Measurements from ENCODE around the gene FSD1L. TPM values are rescaled to one million over a fixed set of nuclear protein-coding genes. Genes with fewer than 3 reads are reported as not detected.

FSD1L gene
- total RNA-seq, 2 experiments from 2014 or later = 2.4 to 3.0 TPM

GRCh38 chr9:105437704-105438103 lies 10.1 kb upstream of the FSD1L start:
- Mint-ChIP-seq H3K4me1 (no peaks in the 10 kb centered on the region), H3K27ac (no peak overlapping the region), H3K27me3 (no peaks in the 10 kb centered on the region), H3K9me3 (ENCODE audit: low read depth) (no peaks in the 10 kb centered on the region), H3K4me3 (no peak overlapping the region), H3K36me3 (ENCODE audit: low read depth) (no peaks in the 10 kb centered on the region)
- intact Hi-C loops (cut with DNase I, micrococcal nuclease) = no loop called here
- DNase-seq (no peak), ATAC-seq (peak; percentile 49)
- CTCF ChIA-PET = no interaction called here
- POLR2A ChIA-PET = no interaction called here

- intact Hi-C loops (cut with DNase I, micrococcal nuclease) = no loop called here
- ChIA-PET CTCF (interaction anchor here (1.2 kb wide), 1 partner anchor 23 kb away, joined by 3 read pairs; no protein-coding TSS in a partner anchor), POLR2A (no interaction called here)
Measured at GRCh38 chr9:105438141-105438806, 9.6 kb upstream of the FSD1L start.

DNA sequence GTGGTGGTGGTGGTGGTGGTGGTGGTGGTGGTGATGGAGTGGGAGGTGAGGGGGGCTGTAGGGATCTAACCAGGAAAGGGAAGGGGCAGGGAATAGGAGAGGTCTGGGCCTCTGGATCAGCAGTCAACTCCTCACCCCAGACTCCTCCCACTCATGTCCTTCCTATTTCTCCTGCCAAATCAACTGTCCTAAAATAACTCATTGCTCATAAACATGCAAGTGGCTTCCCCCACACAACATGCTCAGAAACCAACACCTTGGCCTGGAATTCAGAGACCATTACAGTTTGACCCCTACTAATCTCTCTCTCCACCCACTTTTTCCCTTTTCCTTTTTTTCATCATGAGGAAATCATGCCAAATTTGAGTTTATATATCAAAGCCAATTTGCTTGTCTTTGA lies 8.4 kb upstream of the FSD1L start:
- Mint-ChIP-seq H3K4me1 (no peaks in the 10 kb centered on the region), H3K36me3 (ENCODE audit: low read depth) (no peaks in the 10 kb centered on the region), H3K27me3 (no peaks in the 10 kb centered on the region), H3K9me3 (ENCODE audit: low read depth) (no peaks in the 10 kb centered on the region), H3K4me3 (no peak overlapping the region), H3K27ac (no peak overlapping the region)
- ATAC-seq (no peak), DNase-seq (no peak)
- intact Hi-C loops (cut with DNase I, micrococcal nuclease) = no loop called here
- POLR2A ChIA-PET = no interaction called here
- CTCF ChIA-PET = interaction anchor here (1.2 kb wide), 1 partner anchor 24 kb away, joined by 3 read pairs; no protein-coding TSS in a partner anchor

More at GRCh38 chr9:105438141-105438806, 9.6 kb upstream of the FSD1L start:
- no peak for ATAC-seq
- H3K27me3 Mint-ChIP-seq = no peaks in the 10 kb centered on the region
- H3K4me1 Mint-ChIP-seq = no peaks in the 10 kb centered on the region
- H3K27ac Mint-ChIP-seq = no peak overlapping the region
- no peaks in the 10 kb centered on the region for H3K36me3 Mint-ChIP-seq (ENCODE audit: low read depth)
- DNase-seq = no peak
- H3K9me3 Mint-ChIP-seq (ENCODE audit: low read depth) = no peaks in the 10 kb centered on the region
- H3K4me3 Mint-ChIP-seq = no peak overlapping the region

GRCh38 chr9:105441616-105442160 lies 6.1 kb upstream of the FSD1L start:
- no peak overlapping the region for H3K27ac Mint-ChIP-seq
- no peaks in the 10 kb centered on the region for H3K9me3 Mint-ChIP-seq (ENCODE audit: low read depth)
- no peaks in the 10 kb centered on the region for H3K4me1 Mint-ChIP-seq
- H3K27me3 Mint-ChIP-seq = no peaks in the 10 kb centered on the region
- POLR2A ChIA-PET = no interaction called here
- CTCF ChIA-PET = no interaction called here
- H3K4me3 Mint-ChIP-seq = no peak overlapping the region
- intact Hi-C loops (cut with DNase I, micrococcal nuclease) = loop anchor here in 1 of 2 experiments (10.0 kb wide), 1 partner anchor 253 kb away; the partner anchor contains the start of gene TMEM38B
- no peaks in the 10 kb centered on the region for H3K36me3 Mint-ChIP-seq (ENCODE audit: low read depth)
- DNase-seq = no peak
- ATAC-seq = no peak

GRCh38 chr9:105443121-105443520 lies 4.7 kb upstream of the FSD1L start:
- H3K4me1 Mint-ChIP-seq = peaks cover 4% of the 10 kb centered on the region
- DNase-seq (no peak), ATAC-seq (no peak)
- H3K9me3 Mint-ChIP-seq (ENCODE audit: low read depth) = no peaks in the 10 kb centered on the region
- POLR2A ChIA-PET = no interaction called here
- no peaks in the 10 kb centered on the region for H3K36me3 Mint-ChIP-seq (ENCODE audit: low read depth)
- no peak overlapping the region for H3K27ac Mint-ChIP-seq
- H3K4me3 Mint-ChIP-seq = no peak overlapping the region
- CTCF ChIA-PET = interaction anchor here (0.6 kb wide), 1 partner anchor 100 kb away, joined by 3 read pairs; no protein-coding TSS in a partner anchor
- intact Hi-C loops (cut with DNase I, micrococcal nuclease) = loop anchor here in 1 of 2 experiments (10.0 kb wide), 1 partner anchor 252 kb away; the partner anchor contains the start of gene TMEM38B
- H3K27me3 Mint-ChIP-seq = no peaks in the 10 kb centered on the region

GRCh38 chr9:105444130-105444529 lies 3.7 kb upstream of the FSD1L start:
- ATAC-seq = no peak
- intact Hi-C loops (cut with DNase I, micrococcal nuclease) = loop anchor here in 1 of 2 experiments (10.0 kb wide), 1 partner anchor 251 kb away; the partner anchor contains the start of gene TMEM38B
- H3K4me1 Mint-ChIP-seq = peaks cover 9% of the 10 kb centered on the region
- H3K36me3 Mint-ChIP-seq (ENCODE audit: low read depth) = no peaks in the 10 kb centered on the region
- no peak overlapping the region for H3K4me3 Mint-ChIP-seq
- H3K9me3 Mint-ChIP-seq (ENCODE audit: low read depth) = no peaks in the 10 kb centered on the region
- DNase-seq = no peak
- CTCF ChIA-PET = interaction anchor here (0.8 to 1.3 kb wide), 2 partner anchors 248 to 296 kb away, joined by 3 to 5 read pairs; no protein-coding TSS in a partner anchor
- POLR2A ChIA-PET = no interaction called here
- H3K27me3 Mint-ChIP-seq = no peaks in the 10 kb centered on the region
- H3K27ac Mint-ChIP-seq = no peak overlapping the region

GRCh38 chr9:105445203-105445881 lies 2.5 kb upstream of the FSD1L start:
- ATAC-seq = no peak
- no peaks in the 10 kb centered on the region for H3K27me3 Mint-ChIP-seq
- peaks cover 9% of the 10 kb centered on the region for H3K4me1 Mint-ChIP-seq
- no peak for DNase-seq
- no peaks in the 10 kb centered on the region for H3K36me3 Mint-ChIP-seq (ENCODE audit: low read depth)
- H3K27ac Mint-ChIP-seq = no peak overlapping the region
- CTCF ChIA-PET = interaction anchor here (0.8 to 1.3 kb wide), 3 partner anchors 114 to 297 kb away, joined by 3 to 5 read pairs (median 5); no protein-coding TSS in a partner anchor
- POLR2A ChIA-PET = interaction anchor here (0.6 kb wide), 1 partner anchor 248 kb away, joined by 3 read pairs; no protein-coding TSS in a partner anchor
- no peaks in the 10 kb centered on the region for H3K9me3 Mint-ChIP-seq (ENCODE audit: low read depth)
- H3K4me3 Mint-ChIP-seq = no peak overlapping the region
- intact Hi-C loops (cut with DNase I, micrococcal nuclease) = loop anchor here (5.0 to 10.0 kb wide), 4 partner anchors 97 to 1353 kb away; partner anchors contain the start of genes SMC2 (in 1 of the 2) and TMEM38B (in 1 of the 2)

- no peaks in the 10 kb centered on the region for H3K9me3 Mint-ChIP-seq (ENCODE audit: low read depth)
- H3K27me3 Mint-ChIP-seq = no peaks in the 10 kb centered on the region
- POLR2A ChIA-PET = no interaction called here
- H3K27ac Mint-ChIP-seq = peak overlapping the region; percentile 44
- CTCF ChIA-PET = no interaction called here
- H3K4me1 Mint-ChIP-seq = peaks cover 9% of the 10 kb centered on the region
- H3K36me3 Mint-ChIP-seq (ENCODE audit: low read depth) = no peaks in the 10 kb centered on the region
- DNase-seq (no peak), ATAC-seq (no peak)
- H3K4me3 Mint-ChIP-seq = peak overlapping the region; percentile 78
- intact Hi-C loops (cut with DNase I, micrococcal nuclease) = loop anchor here (1.0 to 10.0 kb wide), 5 partner anchors 95 to 1355 kb away; partner anchors contain the start of genes FKTN (in 1 of the 2), SMC2 (in 1 of the 2) and TMEM38B (in 1 of the 2)
Measured at GRCh38 chr9:105447386-105447813, 434 bp upstream of the FSD1L start.

GRCh38 chr9:105449081-105449480 lies 1.2 kb downstream of the FSD1L start:
- no peak for ATAC-seq
- ChIA-PET POLR2A (no interaction called here), CTCF (interaction anchor here (2.0 kb wide), 1 partner anchor 13 kb away, joined by 7 read pairs; no protein-coding TSS in a partner anchor)
- Mint-ChIP-seq H3K4me1 (peaks cover 9% of the 10 kb centered on the region), H3K36me3 (ENCODE audit: low read depth) (no peaks in the 10 kb centered on the region), H3K4me3 (no peak overlapping the region), H3K27ac (no peak overlapping the region), H3K9me3 (ENCODE audit: low read depth) (no peaks in the 10 kb centered on the region), H3K27me3 (no peaks in the 10 kb centered on the region)
- no peak for DNase-seq
- intact Hi-C loops (cut with DNase I, micrococcal nuclease) = loop anchor here (5.0 to 10.0 kb wide), 4 partner anchors 93 to 1357 kb away; partner anchors contain the start of genes SMC2 (in 1 of the 2) and TMEM38B (in 1 of the 2)

- H3K4me1 Mint-ChIP-seq = peaks cover 9% of the 10 kb centered on the region
- ChIA-PET POLR2A (no interaction called here), CTCF (no interaction called here)
- H3K9me3 Mint-ChIP-seq (ENCODE audit: low read depth) = no peaks in the 10 kb centered on the region
- H3K4me3 Mint-ChIP-seq = no peak overlapping the region
- ATAC-seq (no peak), DNase-seq (no peak)
- no peaks in the 10 kb centered on the region for H3K27me3 Mint-ChIP-seq
- intact Hi-C loops (cut with DNase I, micrococcal nuclease) = no loop called here
- H3K36me3 Mint-ChIP-seq (ENCODE audit: low read depth) = no peaks in the 10 kb centered on the region
- no peak overlapping the region for H3K27ac Mint-ChIP-seq
Measured at GRCh38 chr9:105452185-105452584, 4.4 kb downstream of the FSD1L start.

DNA sequence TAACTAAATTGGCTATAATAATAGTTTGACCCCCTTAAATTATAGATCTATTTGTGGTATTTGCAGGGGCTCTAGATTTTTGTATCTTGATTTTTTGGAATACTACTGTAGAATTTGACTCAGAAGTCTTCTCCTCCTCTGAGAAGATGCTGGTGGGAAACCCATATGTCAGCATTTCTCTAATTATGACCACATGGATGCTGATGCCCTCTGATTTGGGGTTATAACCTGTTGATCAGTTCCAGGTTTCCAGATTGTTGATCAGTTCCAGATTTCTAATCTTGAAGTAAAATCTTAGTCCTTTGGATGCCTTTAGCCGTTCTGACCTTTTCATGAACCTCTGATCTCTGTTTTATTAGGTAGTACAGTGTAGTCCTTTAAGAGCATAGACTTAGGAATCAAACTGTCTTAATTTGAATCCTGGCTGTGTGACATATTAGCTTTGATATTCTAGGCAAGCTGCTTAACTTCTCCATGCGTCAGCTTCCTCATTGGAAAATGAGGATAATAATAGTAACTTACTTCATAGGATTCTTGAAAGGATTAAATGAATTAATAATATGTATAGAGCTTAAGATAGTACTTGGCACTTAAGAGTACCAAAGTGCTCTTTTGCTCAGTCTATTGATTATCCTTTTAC lies 8.1 kb downstream of the FSD1L start:
- Mint-ChIP-seq H3K9me3 (ENCODE audit: low read depth) (peaks cover 4% of the 10 kb centered on the region), H3K4me3 (no peak overlapping the region), H3K36me3 (ENCODE audit: low read depth) (peaks cover 3% of the 10 kb centered on the region), H3K4me1 (no peaks in the 10 kb centered on the region), H3K27me3 (no peaks in the 10 kb centered on the region), H3K27ac (no peak overlapping the region)
- intact Hi-C loops (cut with DNase I, micrococcal nuclease) = no loop called here
- no peak for ATAC-seq
- DNase-seq = no peak
- ChIA-PET POLR2A (no interaction called here), CTCF (interaction anchor here (0.5 kb wide), 1 partner anchor 1577 kb away, joined by 3 read pairs; no protein-coding TSS in a partner anchor)
